Measurements from ENCODE around the gene GSE1.

The GSE1 gene

GRCh38 chr16:85663891-85664321 lies 50.8 kb downstream of the GSE1 start:
- DNase-seq, result no peak

DNA sequence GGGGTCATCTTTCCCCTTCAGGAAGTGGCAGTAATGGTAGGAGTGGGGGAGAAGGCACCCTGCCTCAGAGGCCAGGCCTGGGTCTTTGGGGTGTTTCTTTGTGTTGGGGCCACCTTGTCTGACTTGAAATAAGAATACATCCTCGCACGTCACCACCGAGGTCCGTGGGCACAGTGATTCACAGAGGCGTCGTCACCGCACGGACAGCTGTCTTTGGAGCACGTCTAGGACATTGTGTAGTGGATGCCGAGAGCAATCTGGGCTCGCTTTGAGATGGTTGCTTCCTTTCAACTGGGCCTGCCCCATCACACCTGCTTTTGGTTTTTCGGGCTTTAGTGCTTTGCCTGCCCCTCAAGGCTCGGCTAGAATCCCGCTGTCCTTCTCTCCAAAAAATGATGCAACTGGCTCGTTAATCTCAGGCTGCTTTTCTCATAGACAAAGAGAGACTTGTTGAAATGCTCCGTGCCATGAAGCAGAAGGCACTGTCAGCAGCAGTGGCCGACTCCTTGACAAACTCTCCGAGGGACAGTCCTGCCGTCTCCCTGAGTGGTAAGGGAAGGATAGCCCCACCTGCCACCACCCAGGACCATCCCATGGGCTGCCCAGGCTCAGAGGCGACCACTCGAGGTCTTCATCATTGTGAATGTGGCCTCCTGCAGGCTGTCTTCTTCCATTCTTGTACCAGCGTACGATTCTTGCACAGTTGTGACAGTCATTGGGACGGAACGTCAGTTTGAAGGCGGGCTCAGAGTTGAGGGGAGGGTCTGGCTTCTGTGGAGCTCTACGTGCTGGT lies 51.7 kb downstream of the GSE1 start:
- DNase-seq, result no peak

DNA sequence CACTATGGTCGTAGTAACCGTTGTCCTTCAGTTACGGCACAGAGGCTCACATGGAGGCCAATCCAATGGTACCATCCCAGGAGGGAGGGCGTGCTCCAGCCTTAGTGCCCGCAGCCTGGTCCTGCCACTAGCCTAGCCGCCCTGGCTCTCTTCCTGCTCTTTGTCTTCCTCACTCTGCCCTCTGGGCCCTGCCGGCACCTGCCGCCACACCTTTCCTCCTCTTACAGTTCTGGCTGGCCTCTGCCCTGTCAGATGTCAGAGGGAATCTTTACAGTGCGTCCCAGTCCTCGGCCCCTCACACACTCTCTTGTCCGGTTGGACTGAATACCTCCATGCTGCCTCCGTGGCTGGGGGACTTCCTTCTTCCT lies 52.2 kb downstream of the GSE1 start:
- no peak for DNase-seq

GRCh38 chr16:85665929-85666328 lies 52.8 kb downstream of the GSE1 start:
- no peak for DNase-seq

- DNase-seq, result no peak
These were observed 54.1 kb downstream of the GSE1 start for GRCh38 chr16:85667261-85667660.

DNA sequence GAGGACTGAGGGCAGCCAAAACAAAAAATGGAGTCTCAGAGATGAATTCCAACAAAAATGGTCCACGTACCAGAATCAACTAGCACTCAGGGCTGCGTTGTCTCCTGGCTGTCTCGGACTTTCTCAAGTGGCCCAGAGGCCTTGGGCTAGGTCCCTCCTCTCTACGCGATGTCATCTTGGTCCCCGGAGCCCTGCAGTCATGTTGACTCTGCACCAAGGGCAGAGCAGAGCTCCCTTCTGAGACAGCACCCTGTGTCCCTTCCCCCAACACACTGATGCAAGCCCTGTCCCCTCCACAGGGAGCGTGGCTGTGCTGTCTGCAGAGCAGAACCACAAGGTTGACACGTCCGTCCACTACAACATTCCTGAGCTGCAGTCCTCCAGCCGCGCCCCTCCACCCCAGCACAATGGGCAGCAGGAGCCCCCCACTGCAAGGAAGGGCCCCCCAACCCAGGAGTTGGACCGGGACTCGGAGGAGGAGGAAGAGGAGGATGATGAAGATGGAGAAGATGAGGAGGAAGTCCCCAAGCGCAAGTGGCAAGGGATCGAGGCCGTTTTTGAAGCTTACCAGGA lies 54.8 kb downstream of the GSE1 start:
- no peak for DNase-seq

DNA sequence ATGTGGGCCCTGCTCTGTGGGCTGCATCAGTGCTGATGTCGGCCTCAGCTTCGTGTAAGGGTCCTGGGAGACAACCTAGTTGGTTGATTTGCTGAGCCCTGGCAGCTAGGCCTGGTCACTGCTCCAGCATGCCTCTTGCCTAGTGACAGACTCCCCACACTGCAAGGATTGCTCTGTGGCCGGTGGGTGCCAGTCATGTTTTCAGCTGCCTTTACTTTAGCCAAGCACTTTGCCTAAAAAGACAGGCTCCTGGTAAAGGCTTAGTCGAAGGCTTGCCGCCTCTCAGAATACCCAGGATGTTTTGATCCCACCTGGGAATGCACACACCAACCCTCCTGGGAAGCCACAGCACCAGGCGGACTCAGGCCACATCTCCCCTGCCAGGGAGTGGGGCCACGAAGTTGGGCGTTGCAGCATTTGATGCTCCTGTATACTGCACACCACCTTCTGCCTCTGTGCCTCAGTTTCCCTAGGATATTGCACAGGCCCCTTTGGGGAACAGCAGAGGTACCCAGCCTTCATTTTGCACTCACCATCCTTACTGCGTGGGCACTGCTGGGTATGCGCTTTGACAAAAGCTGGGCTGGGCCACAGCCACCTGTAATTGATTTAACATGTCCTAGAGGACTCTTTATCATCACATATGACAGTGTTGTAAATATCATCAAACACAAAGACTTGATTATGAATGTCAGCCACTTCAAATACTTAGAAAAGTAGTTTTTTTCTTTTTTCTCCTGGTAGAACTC lies 55.7 kb downstream of the GSE1 start:
- no peak for DNase-seq

DNA sequence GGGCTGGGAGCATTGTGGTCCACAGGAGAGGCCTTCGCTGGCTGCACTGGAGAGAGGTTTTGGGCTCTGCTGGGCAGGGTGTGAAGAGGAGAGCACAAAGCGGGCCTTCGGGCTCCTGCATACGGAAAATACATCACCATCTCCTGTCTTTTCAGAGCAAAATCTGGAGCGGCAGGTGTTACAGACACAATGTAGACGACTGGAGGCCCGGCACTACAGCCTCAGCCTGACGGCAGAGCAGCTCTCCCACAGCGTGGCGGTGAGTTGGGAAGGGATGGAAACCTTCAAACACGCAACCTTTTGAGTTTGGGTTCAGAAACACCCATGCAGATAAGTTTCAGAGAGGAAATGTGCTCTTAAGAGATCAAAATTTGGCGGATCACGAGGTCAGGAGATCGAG lies 57.7 kb downstream of the GSE1 start:
- DNase-seq, result no peak

- no peak for DNase-seq
These were observed 60.7 kb downstream of the GSE1 start for GRCh38 chr16:85673529-85674417.

- no peak for DNase-seq
These were observed 61.3 kb downstream of the GSE1 start for GRCh38 chr16:85674418-85674755.

DNA sequence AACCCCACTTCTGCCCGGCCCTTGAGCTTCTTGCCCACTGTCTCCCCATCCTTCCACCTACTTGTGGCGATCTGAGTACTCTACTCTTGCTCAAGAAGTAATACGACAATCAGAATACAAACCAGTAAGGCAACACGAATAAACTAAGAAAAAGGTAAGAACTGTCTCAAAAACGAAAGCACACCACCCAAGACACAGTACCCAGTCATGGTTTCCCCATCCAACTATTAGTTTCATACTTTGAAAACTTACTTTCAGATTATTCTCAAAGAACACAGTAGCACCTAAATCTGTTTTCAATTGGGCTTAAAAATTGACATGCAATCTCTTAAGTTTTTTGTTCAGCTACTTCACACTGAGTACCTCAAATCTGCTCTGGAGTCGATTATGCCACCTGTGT lies 61.7 kb downstream of the GSE1 start:
- DNase-seq, result no peak

- no peak for DNase-seq
These were observed 62.2 kb downstream of the GSE1 start for GRCh38 chr16:85675251-85675874.

- no peak for DNase-seq
These were observed 63.3 kb downstream of the GSE1 start for GRCh38 chr16:85676466-85676865.

GRCh38 chr16:85677383-85677967 lies 64.4 kb downstream of the GSE1 start:
- DNase-seq, result no peak

GRCh38 chr16:85678016-85678415 lies 64.9 kb downstream of the GSE1 start:
- no peak for DNase-seq

- no peak for DNase-seq
These were observed 65.7 kb downstream of the GSE1 start for GRCh38 chr16:85678821-85679220.

DNA sequence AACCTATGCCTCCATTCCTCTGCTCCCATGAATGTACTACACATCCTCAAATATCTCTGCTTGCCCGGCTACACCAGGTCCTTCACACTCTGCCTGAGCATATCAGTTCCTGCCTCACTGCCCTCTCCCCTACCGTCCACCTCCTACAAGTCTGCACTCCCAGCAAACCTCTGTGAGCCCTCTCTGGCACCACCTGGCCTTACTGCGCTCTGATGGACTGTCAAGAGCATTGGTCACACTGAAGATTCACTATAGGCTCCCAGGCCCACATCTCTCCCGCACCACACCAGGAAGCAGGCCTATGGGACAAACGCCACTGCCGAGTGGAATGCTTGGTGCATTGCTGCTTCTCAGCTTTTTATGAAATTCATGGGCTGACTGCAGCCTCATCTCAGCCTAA lies 66.7 kb downstream of the GSE1 start:
- DNase-seq, result no peak

DNA sequence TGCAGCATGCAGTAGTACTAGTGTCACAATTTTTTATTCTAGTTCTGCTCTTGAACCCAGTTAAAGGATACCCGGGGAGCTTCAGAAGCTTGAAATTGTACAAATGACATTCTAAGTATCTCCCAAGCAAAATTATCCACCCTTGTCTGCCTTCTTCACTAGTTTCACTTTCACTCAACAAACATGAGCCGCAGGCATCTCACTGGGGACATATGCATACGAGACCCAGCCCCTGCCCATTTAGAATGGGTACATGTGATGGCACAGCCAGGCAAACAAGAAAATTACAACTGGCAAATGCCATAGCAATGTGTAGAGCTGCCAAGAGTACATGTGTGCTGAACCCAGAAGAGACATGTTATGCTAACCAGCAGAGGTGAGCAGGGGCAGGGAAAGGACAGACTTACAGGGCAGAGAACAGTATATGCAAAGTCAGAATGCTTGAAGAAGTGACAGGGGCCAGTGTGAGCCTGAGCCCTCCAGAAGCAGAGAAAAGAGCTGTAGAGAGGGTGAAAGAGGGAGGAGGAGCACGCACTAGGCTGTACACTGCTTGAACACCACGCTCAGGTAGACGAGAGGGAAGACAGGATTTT lies 67.3 kb downstream of the GSE1 start:
- no peak for DNase-seq

DNA sequence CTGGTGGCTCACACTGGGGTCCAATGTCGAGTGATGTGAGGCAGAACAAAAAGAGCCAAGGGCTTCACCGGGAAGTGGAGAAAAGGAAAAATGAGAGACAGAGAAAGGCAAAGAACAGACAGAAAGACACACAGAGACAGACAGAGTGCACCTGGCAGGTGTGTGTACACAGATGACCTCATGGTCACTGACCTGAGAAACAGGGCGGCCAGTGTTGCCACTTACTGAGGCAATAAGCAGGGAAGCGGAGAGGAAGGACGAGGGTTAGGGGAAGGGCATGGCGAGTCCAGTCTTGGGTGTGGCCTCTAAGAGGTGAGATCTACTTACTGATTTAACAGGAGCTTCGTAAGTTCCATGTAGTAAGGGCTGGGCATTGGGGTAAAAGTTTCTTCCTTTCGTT lies 68.1 kb downstream of the GSE1 start:
- DNase-seq, result no peak

- no peak for DNase-seq
These were observed 69.4 kb downstream of the GSE1 start for GRCh38 chr16:85682516-85682915.

- DNase-seq, result no peak
These were observed 70.2 kb downstream of the GSE1 start for GRCh38 chr16:85683363-85683762.

DNA sequence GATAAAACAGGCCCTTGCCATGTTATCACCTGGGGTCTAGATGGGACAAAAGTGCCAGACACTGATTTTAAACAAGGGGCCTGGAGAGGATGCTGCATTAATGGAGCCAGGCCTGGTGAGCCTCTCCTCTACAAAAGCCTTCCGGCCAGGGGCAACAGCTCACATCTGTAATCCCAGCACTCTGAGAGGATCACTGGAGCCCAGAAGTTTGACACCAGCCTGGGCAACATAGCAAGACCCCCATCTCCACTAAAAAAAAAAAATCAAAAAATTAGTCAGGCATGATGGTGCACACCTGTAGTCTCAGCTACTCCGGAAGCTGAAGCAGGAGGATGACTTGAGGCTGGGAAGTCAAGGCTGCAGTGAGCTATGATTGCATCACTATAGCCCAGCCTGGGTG lies 72.1 kb downstream of the GSE1 start:
- DNase-seq, result no peak
